Ectodermal cell (in vitro differentiated cells): Measurements from ENCODE around the gene CLNS1A. TPM values are rescaled to one million over a fixed set of nuclear protein-coding genes. Genes with fewer than 3 reads are reported as not detected.

Experiments used
- H3K27ac ChIP-seq: 2 replicates; pipeline ENCODE4 v1.7.0; 2013; ENCODE audit warnings: mild to moderate bottlenecking, low read depth, low read length; ENCODE audit not compliant: insufficient read depth, poor library complexity, severe bottlenecking
- H3K27me3 ChIP-seq: 2 replicates; pipeline ENCODE4 v1.7.0; 2013; ENCODE audit warnings: mild to moderate bottlenecking, low read length; ENCODE audit not compliant: insufficient read depth, control insufficient read depth, poor library complexity, severe bottlenecking
- H3K36me3 ChIP-seq: one replicate; pipeline ENCODE4 v1.7.0; 2013; ENCODE audit warnings: low read length; ENCODE audit not compliant: control insufficient read depth, insufficient read depth
- H3K4me1 ChIP-seq: one replicate; pipeline ENCODE4 v1.7.0; 2013; ENCODE audit warnings: low read length; ENCODE audit not compliant: control insufficient read depth, insufficient read depth
- H3K4me3 ChIP-seq: 2 replicates; pipeline ENCODE4 v1.7.0; 2013; ENCODE audit warnings: low read depth, low read length, control low read depth; ENCODE audit not compliant: insufficient read depth
- H3K9me3 ChIP-seq: 2 replicates; pipeline ENCODE4 v1.7.0; 2013; ENCODE audit warnings: mild to moderate bottlenecking, low read length, moderate library complexity; ENCODE audit not compliant: control insufficient read depth
- WGBS, 2 experiments: methylation state at CpG; one replicate each; pipeline ENCODE4 v1.1.7; 2013; ENCODE audit warnings: missing lambda C conversion rate in 2 of 2; 5-methylcytosine and 5-hydroxymethylcytosine counted together
- polyA plus RNA-seq, 4 experiments: library from polyadenylated mRNA; stranded (reverse); fragments of 50-300 nt; gene quantifications; one replicate each; pipeline ENCODE4 v1.2.3, GENCODE V29; 2013

The CLNS1A gene
- 216 TPM for polyA plus RNA-seq (2013, experiment 1 of 4)
- 216 TPM for polyA plus RNA-seq (2013, experiment 2 of 4)
- polyA plus RNA-seq (2013, experiment 3 of 4): 202 TPM
- polyA plus RNA-seq (2013, experiment 4 of 4): 221 TPM

- H3K4me1 ChIP-seq: peaks cover 7% of the 10 kb centered on the region
- WGBS, 2 experiments: 1% methylated on average over 41 of the region's 41 CpGs
- H3K4me3 ChIP-seq: peak within 1 kb of the TSS; percentile 79
- H3K27me3 ChIP-seq: no peaks in the 10 kb centered on the region
- H3K27ac ChIP-seq: peak within 1 kb of the TSS; percentile 78
- peaks cover 3% of the 10 kb centered on the region for H3K36me3 ChIP-seq
- no peaks in the 10 kb centered on the region for H3K9me3 ChIP-seq
These were observed at the start of gene CLNS1A for GRCh38 chr11:77637345-77638165. Gene CLNS1A, minus strand, starts transcription at chr11:77637794. Its CDS starts 80 bp downstream, at chr11:77637714.

GRCh38 chr11:77687088-77687487, 49.5 kb upstream of the CLNS1A start:
- peaks cover 17% of the 10 kb centered on the region for H3K36me3 ChIP-seq
- H3K4me3 ChIP-seq: no peak overlapping the region
- no peak overlapping the region for H3K27ac ChIP-seq
- no peaks in the 10 kb centered on the region for H3K4me1 ChIP-seq
- no peaks in the 10 kb centered on the region for H3K9me3 ChIP-seq
- H3K27me3 ChIP-seq: no peaks in the 10 kb centered on the region

GRCh38 chr11:77677138-77677537, 39.5 kb upstream of the CLNS1A start:
- 97 to 100% methylated on average over 3 of the region's 3 CpGs for WGBS, 2 experiments
- no peaks in the 10 kb centered on the region for H3K27me3 ChIP-seq
- H3K4me1 ChIP-seq: no peaks in the 10 kb centered on the region
- H3K4me3 ChIP-seq: no peak overlapping the region
- no peak overlapping the region for H3K27ac ChIP-seq
- H3K9me3 ChIP-seq: no peaks in the 10 kb centered on the region
- peaks cover 28% of the 10 kb centered on the region for H3K36me3 ChIP-seq

- Histone ChIP-seq H3K27me3 (no peaks in the 10 kb centered on the region), H3K36me3 (peaks cover 55% of the 10 kb centered on the region), H3K4me1 (no peaks in the 10 kb centered on the region), H3K9me3 (no peaks in the 10 kb centered on the region), H3K4me3 (no peak overlapping the region), H3K27ac (no peak overlapping the region)
- WGBS, 2 experiments: 100% methylated on average over 1 of the region's 1 CpG
These were observed 34.7 kb upstream of the CLNS1A start for GRCh38 chr11:77672264-77672663.

GRCh38 chr11:77669848-77670511, 32.4 kb upstream of the CLNS1A start:
- no peaks in the 10 kb centered on the region for H3K9me3 ChIP-seq
- no peaks in the 10 kb centered on the region for H3K27me3 ChIP-seq
- H3K27ac ChIP-seq: no peak overlapping the region
- H3K4me3 ChIP-seq: no peak overlapping the region
- H3K4me1 ChIP-seq: no peaks in the 10 kb centered on the region
- H3K36me3 ChIP-seq: peaks cover 44% of the 10 kb centered on the region
- WGBS, 2 experiments: 88 to 93% methylated on average over 2 of the region's 2 CpGs

GRCh38 chr11:77668760-77669159, 31.2 kb upstream of the CLNS1A start:
- WGBS, 2 experiments: 91 to 95% methylated on average over 3 of the region's 3 CpGs
- Histone ChIP-seq H3K4me3 (no peak overlapping the region), H3K27ac (no peak overlapping the region), H3K9me3 (no peaks in the 10 kb centered on the region), H3K27me3 (no peaks in the 10 kb centered on the region), H3K36me3 (peaks cover 42% of the 10 kb centered on the region), H3K4me1 (no peaks in the 10 kb centered on the region)

GRCh38 chr11:77665240-77665965, 27.8 kb upstream of the CLNS1A start:
- Histone ChIP-seq H3K27me3 (no peaks in the 10 kb centered on the region), H3K27ac (no peak overlapping the region), H3K4me3 (no peak overlapping the region), H3K36me3 (peaks cover 24% of the 10 kb centered on the region), H3K4me1 (no peaks in the 10 kb centered on the region), H3K9me3 (no peaks in the 10 kb centered on the region)
- 93 to 97% methylated on average over 7 of the region's 7 CpGs for WGBS, 2 experiments

GRCh38 chr11:77661670-77662069, 24.1 kb upstream of the CLNS1A start:
- Histone ChIP-seq H3K4me3 (no peak overlapping the region), H3K27ac (no peak overlapping the region), H3K9me3 (no peaks in the 10 kb centered on the region), H3K36me3 (peaks cover under 1% of the 10 kb centered on the region), H3K4me1 (no peaks in the 10 kb centered on the region), H3K27me3 (no peaks in the 10 kb centered on the region)
- WGBS, 2 experiments: 95 to 96% methylated on average over 2 to 3 of the region's 3 CpGs

GRCh38 chr11:77660947-77661346, 23.4 kb upstream of the CLNS1A start:
- WGBS, 2 experiments: 100% methylated on average over 1 of the region's 1 CpG

More at GRCh38 chr11:77660947-77661346, 23.4 kb upstream of the CLNS1A start:
- Histone ChIP-seq H3K36me3 (no peaks in the 10 kb centered on the region), H3K27ac (no peak overlapping the region), H3K27me3 (no peaks in the 10 kb centered on the region), H3K4me1 (no peaks in the 10 kb centered on the region), H3K9me3 (no peaks in the 10 kb centered on the region), H3K4me3 (no peak overlapping the region)
